ENCODE results near the gene CENPH.
"Not testable (repeated sequence)": the region's sequence is repeated elsewhere in the genome, so short reads cannot be mapped to it uniquely, and the experiment has no call there.

CENPH gene

DNA sequence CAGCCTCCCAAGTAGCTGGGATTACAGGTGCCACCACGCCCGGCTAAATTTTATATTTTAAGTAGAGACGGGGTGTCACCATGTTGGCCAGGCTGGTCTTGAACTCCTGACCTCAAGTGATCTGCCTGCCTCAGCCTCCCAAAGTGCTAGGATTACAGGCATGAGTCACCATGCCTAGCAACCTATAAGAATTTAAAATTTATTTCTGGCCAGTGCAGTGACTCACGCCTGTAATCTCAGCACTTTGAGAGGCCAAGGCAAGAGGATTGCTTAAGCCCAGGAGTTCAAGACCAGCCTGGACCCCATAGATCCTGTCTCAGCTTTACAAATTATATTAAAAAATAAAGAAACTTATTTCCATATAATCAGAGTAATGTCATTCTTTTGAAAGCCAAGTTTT is 66.6 kb downstream of the CENPH start:
- DNase-seq: not testable (repeated sequence)

DNA sequence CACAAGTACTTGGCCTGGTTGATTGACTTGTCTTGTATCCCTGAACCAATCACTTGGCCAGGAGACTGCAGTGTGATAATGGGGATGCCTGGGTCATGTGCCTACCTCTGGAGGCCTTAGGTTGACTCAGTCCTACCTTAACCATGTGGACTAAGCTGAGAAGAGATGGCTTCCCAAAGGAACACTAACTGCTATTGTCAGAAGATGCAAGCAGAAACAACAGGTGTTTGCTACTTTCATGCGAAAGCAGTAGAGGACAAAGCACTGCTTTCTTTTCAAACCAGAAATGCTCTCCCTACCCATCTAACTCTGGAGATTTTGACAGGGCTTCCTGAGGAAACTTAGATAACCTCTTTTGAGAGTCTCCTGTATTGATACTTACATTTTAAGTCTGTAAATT is 68.2 kb downstream of the CENPH start:
- no peak for DNase-seq
